AG09319 (cell line): Measurements from ENCODE around the gene LPAR3.

ENCODE experiments used
- DNase-seq: peaks from one replicate; pipeline ENCODE4 v3.0.0-alpha.2; 2010; ENCODE audit warnings: low read depth; ENCODE audit errors: extremely low read depth
- CTCF ChIP-seq: IDR thresholded peaks from 2 replicates; pipeline ENCODE4 v1.5.1; 2011; ENCODE audit warnings: low read depth, mild to moderate bottlenecking, inconsistent platforms, low read length, moderate library complexity

The LPAR3 gene

GRCh38 chr1:84839544-84839943, 53.5 kb downstream of the LPAR3 start:
- no peak for DNase-seq
- TF ChIP-seq CTCF = no peak

- no peak for TF ChIP-seq CTCF
- DNase-seq = no peak
Observed at GRCh38 chr1:84836145-84836544, 56.9 kb downstream of the LPAR3 start.

- DNase-seq = no peak
- no peak for TF ChIP-seq CTCF
Observed at GRCh38 chr1:84835169-84835568, 57.8 kb downstream of the LPAR3 start.

GRCh38 chr1:84834419-84835064, 58.5 kb downstream of the LPAR3 start:
- no peak for TF ChIP-seq CTCF

GRCh38 chr1:84833194-84833593, 59.8 kb downstream of the LPAR3 start:
- no peak for TF ChIP-seq CTCF
- DNase-seq = no peak

More at GRCh38 chr1:84834419-84835064, 58.5 kb downstream of the LPAR3 start:
- no peak for DNase-seq

GRCh38 chr1:84830136-84830535, 62.9 kb downstream of the LPAR3 start:
- no peak for DNase-seq

GRCh38 chr1:84827976-84828375, 65.0 kb downstream of the LPAR3 start:
- no peak for DNase-seq
- no peak for TF ChIP-seq CTCF

More at GRCh38 chr1:84830136-84830535, 62.9 kb downstream of the LPAR3 start:
- no peak for TF ChIP-seq CTCF
